ENCODE data around the gene PHYHIPL.

- TF ChIP-seq RAD21 (IDR thresholded peaks at IDR 0.05; ENCODE audit: low read depth) (no peak), FOXM1 (IDR thresholded peaks at IDR 0.05; ENCODE audit: borderline replicate concordance, low read depth) (no peak), EP300 (IDR thresholded peaks at IDR 0.05; ENCODE audit: borderline replicate concordance) (no peak), YY1 (IDR thresholded peaks at IDR 0.05; ENCODE audit: low read depth) (no peak)
Observed at GRCh38 chr10:59283456-59284091, 107.1 kb downstream of the PHYHIPL start.
